Measurements from ENCODE around the gene AMBRA1. TPM values are rescaled to one million over a fixed set of nuclear protein-coding genes. Genes with fewer than 3 reads are reported as not detected.

Gene AMBRA1
- total RNA-seq, 2 donors from 2014 or later = 28.2 to 30.3 TPM

- Mint-ChIP-seq H3K4me3 (no peak overlapping the region), H3K4me1 (peaks cover 14% of the 10 kb centered on the region), H3K36me3 (ENCODE audit: low read depth) (peaks cover 8% of the 10 kb centered on the region), H3K27me3 (no peaks in the 10 kb centered on the region), H3K9me3 (no peaks in the 10 kb centered on the region), H3K27ac (no peak overlapping the region)
- ATAC-seq (replicated peaks) = no peak
Measured at GRCh38 chr11:46570790-46571398, 22.9 kb downstream of the AMBRA1 start.

GRCh38 chr11:46565232-46565840 is 28.5 kb downstream of the AMBRA1 start:
- no peak overlapping the region for H3K4me3 Mint-ChIP-seq
- H3K36me3 Mint-ChIP-seq (ENCODE audit: low read depth) = no peaks in the 10 kb centered on the region
- H3K27me3 Mint-ChIP-seq = no peaks in the 10 kb centered on the region
- no peak for ATAC-seq (replicated peaks)
- H3K4me1 Mint-ChIP-seq = peaks cover 18% of the 10 kb centered on the region
- no peaks in the 10 kb centered on the region for H3K9me3 Mint-ChIP-seq
- no peak overlapping the region for H3K27ac Mint-ChIP-seq

- Mint-ChIP-seq H3K4me1 (peaks cover 25% of the 10 kb centered on the region), H3K27me3 (no peaks in the 10 kb centered on the region), H3K27ac (peak overlapping the region; percentile 14), H3K4me3 (no peak overlapping the region), H3K36me3 (ENCODE audit: low read depth) (no peaks in the 10 kb centered on the region), H3K9me3 (no peaks in the 10 kb centered on the region)
- peak; percentile 96 for ATAC-seq (replicated peaks)
Measured at GRCh38 chr11:46564459-46564858, 29.4 kb downstream of the AMBRA1 start.

- H3K27me3 Mint-ChIP-seq = no peaks in the 10 kb centered on the region
- H3K4me3 Mint-ChIP-seq = no peak overlapping the region
- no peaks in the 10 kb centered on the region for H3K36me3 Mint-ChIP-seq (ENCODE audit: low read depth)
- H3K27ac Mint-ChIP-seq = peak overlapping the region; percentile 0
- no peak for ATAC-seq (replicated peaks)
- H3K9me3 Mint-ChIP-seq = no peaks in the 10 kb centered on the region
- peaks cover 35% of the 10 kb centered on the region for H3K4me1 Mint-ChIP-seq
Measured at GRCh38 chr11:46562527-46562926, 31.3 kb downstream of the AMBRA1 start.

- peak overlapping the region; percentile 95 for H3K4me3 Mint-ChIP-seq
- peak; percentile 61 for ATAC-seq (replicated peaks)
- peaks cover 50% of the 10 kb centered on the region for H3K4me1 Mint-ChIP-seq
- H3K9me3 Mint-ChIP-seq = no peaks in the 10 kb centered on the region
- H3K27me3 Mint-ChIP-seq = no peaks in the 10 kb centered on the region
- H3K36me3 Mint-ChIP-seq (ENCODE audit: low read depth) = no peaks in the 10 kb centered on the region
- H3K27ac Mint-ChIP-seq = peak overlapping the region; percentile 97
Measured at GRCh38 chr11:46560300-46560991, 33.4 kb downstream of the AMBRA1 start.

GRCh38 chr11:46559815-46560214 is 34.0 kb downstream of the AMBRA1 start:
- Mint-ChIP-seq H3K4me1 (peaks cover 56% of the 10 kb centered on the region), H3K36me3 (ENCODE audit: low read depth) (no peaks in the 10 kb centered on the region), H3K27me3 (no peaks in the 10 kb centered on the region), H3K27ac (peak overlapping the region; percentile 97), H3K9me3 (no peaks in the 10 kb centered on the region), H3K4me3 (peak overlapping the region; percentile 95)
- ATAC-seq (replicated peaks) = no peak

GRCh38 chr11:46557684-46558151 is 36.1 kb downstream of the AMBRA1 start:
- peak overlapping the region; percentile 11 for H3K27ac Mint-ChIP-seq
- ATAC-seq (replicated peaks) = no peak
- H3K4me3 Mint-ChIP-seq = no peak overlapping the region
- peaks cover 63% of the 10 kb centered on the region for H3K4me1 Mint-ChIP-seq
- no peaks in the 10 kb centered on the region for H3K9me3 Mint-ChIP-seq
- no peaks in the 10 kb centered on the region for H3K27me3 Mint-ChIP-seq
- no peaks in the 10 kb centered on the region for H3K36me3 Mint-ChIP-seq (ENCODE audit: low read depth)

- Mint-ChIP-seq H3K36me3 (ENCODE audit: low read depth) (no peaks in the 10 kb centered on the region), H3K4me3 (peak overlapping the region; percentile 48), H3K27ac (peak overlapping the region; percentile 15), H3K9me3 (no peaks in the 10 kb centered on the region), H3K27me3 (no peaks in the 10 kb centered on the region), H3K4me1 (peaks cover 48% of the 10 kb centered on the region)
- ATAC-seq (replicated peaks) = peak; percentile 82
Measured at GRCh38 chr11:46555267-46556054, 38.4 kb downstream of the AMBRA1 start.

- peak; percentile 25 for ATAC-seq (replicated peaks)
- peak overlapping the region; percentile 48 for H3K4me3 Mint-ChIP-seq
- peaks cover 38% of the 10 kb centered on the region for H3K4me1 Mint-ChIP-seq
- no peaks in the 10 kb centered on the region for H3K9me3 Mint-ChIP-seq
- H3K27me3 Mint-ChIP-seq = no peaks in the 10 kb centered on the region
- H3K36me3 Mint-ChIP-seq (ENCODE audit: low read depth) = no peaks in the 10 kb centered on the region
- peak overlapping the region; percentile 15 for H3K27ac Mint-ChIP-seq
Measured at GRCh38 chr11:46554213-46555147, 39.3 kb downstream of the AMBRA1 start.

- no peaks in the 10 kb centered on the region for H3K9me3 Mint-ChIP-seq
Measured at GRCh38 chr11:46553814-46554212, 40.0 kb downstream of the AMBRA1 start.

GRCh38 chr11:46551261-46551660 is 42.6 kb downstream of the AMBRA1 start:
- no peak for ATAC-seq (replicated peaks)
- Mint-ChIP-seq H3K36me3 (ENCODE audit: low read depth) (peaks cover 26% of the 10 kb centered on the region), H3K27me3 (no peaks in the 10 kb centered on the region), H3K4me1 (peaks cover 25% of the 10 kb centered on the region), H3K27ac (no peak overlapping the region), H3K4me3 (no peak overlapping the region), H3K9me3 (no peaks in the 10 kb centered on the region)

More at GRCh38 chr11:46553814-46554212, 40.0 kb downstream of the AMBRA1 start:
- peaks cover under 1% of the 10 kb centered on the region for H3K36me3 Mint-ChIP-seq (ENCODE audit: low read depth)
- peak overlapping the region; percentile 15 for H3K27ac Mint-ChIP-seq
- H3K4me3 Mint-ChIP-seq = peak overlapping the region; percentile 48
- peaks cover 33% of the 10 kb centered on the region for H3K4me1 Mint-ChIP-seq
- no peaks in the 10 kb centered on the region for H3K27me3 Mint-ChIP-seq
- ATAC-seq (replicated peaks) = no peak

- ATAC-seq (replicated peaks) = no peak
- H3K36me3 Mint-ChIP-seq (ENCODE audit: low read depth) = peaks cover 61% of the 10 kb centered on the region
- H3K4me1 Mint-ChIP-seq = peaks cover 4% of the 10 kb centered on the region
- no peaks in the 10 kb centered on the region for H3K27me3 Mint-ChIP-seq
- H3K4me3 Mint-ChIP-seq = no peak overlapping the region
- peak overlapping the region; percentile 44 for H3K27ac Mint-ChIP-seq
- no peaks in the 10 kb centered on the region for H3K9me3 Mint-ChIP-seq
Measured at GRCh38 chr11:46547579-46547978, 46.2 kb downstream of the AMBRA1 start.

GRCh38 chr11:46543564-46543963 is 50.3 kb downstream of the AMBRA1 start:
- no peak for ATAC-seq (replicated peaks)
- H3K36me3 Mint-ChIP-seq (ENCODE audit: low read depth) = peaks cover 91% of the 10 kb centered on the region
- no peak overlapping the region for H3K4me3 Mint-ChIP-seq
- no peaks in the 10 kb centered on the region for H3K27me3 Mint-ChIP-seq
- peak overlapping the region; percentile 2 for H3K27ac Mint-ChIP-seq
- no peaks in the 10 kb centered on the region for H3K9me3 Mint-ChIP-seq
- peaks cover 8% of the 10 kb centered on the region for H3K4me1 Mint-ChIP-seq

Measured in activated T-helper 17 cell treated with anti-CD3 and anti-CD28 coated beads, Interleukin-2, amount 50 U/mL, for 72 hours (primary cell).